Measurements from ENCODE around the gene PSMD6. TPM values are rescaled to one million over a fixed set of nuclear protein-coding genes. Genes with fewer than 3 reads are reported as not detected.

The PSMD6 gene
- total RNA-seq, 1 donor from 2014 or later, result 78.3 TPM

DNA sequence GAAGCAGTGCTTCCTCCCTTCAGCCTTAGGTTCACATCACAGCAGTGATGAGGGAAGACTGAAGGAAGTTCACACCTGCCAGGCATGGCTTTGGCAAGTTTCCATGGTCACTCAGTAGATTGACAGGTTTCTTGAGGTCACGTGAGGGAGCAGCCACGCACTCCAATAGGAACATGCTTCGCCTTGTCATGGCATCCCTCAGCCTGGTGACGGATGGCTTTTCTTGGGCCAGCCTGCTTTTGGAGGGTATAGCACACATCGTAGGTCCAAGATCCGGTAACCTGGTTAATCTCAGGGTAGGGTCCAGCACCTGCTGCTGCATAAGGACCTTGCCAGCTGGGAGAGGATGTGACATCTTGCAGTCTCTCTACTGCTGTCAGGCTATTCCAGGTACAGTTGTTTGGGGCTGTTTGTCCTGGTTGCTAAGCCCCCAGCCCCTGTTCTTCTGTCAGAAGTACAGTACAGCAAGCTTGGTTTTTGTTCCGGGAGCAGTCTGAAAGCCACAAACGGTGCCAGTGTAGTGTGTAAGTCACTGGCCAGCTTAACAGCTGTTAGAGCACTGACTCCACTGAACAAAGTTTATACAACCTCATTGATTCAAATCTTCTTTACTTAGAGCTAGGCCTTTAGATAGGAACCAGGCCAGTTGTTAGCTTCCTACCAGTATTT lies 42.3 kb downstream of the PSMD6 start:
- no peak for DNase-seq
- Histone ChIP-seq H3K9me3 (replicated peaks) (no peaks in the 10 kb centered on the region), H3K27me3 (ENCODE audit: low read depth) (no peaks in the 10 kb centered on the region), H3K4me3 (no peak overlapping the region), H3K27ac (replicated peaks) (no peak overlapping the region), H3K4me1 (peaks cover 21% of the 10 kb centered on the region), H3K36me3 (peaks cover 54% of the 10 kb centered on the region)
- intact Hi-C loops (cut with micrococcal nuclease), result no loop called here
- TF ChIP-seq, protein P1, sequence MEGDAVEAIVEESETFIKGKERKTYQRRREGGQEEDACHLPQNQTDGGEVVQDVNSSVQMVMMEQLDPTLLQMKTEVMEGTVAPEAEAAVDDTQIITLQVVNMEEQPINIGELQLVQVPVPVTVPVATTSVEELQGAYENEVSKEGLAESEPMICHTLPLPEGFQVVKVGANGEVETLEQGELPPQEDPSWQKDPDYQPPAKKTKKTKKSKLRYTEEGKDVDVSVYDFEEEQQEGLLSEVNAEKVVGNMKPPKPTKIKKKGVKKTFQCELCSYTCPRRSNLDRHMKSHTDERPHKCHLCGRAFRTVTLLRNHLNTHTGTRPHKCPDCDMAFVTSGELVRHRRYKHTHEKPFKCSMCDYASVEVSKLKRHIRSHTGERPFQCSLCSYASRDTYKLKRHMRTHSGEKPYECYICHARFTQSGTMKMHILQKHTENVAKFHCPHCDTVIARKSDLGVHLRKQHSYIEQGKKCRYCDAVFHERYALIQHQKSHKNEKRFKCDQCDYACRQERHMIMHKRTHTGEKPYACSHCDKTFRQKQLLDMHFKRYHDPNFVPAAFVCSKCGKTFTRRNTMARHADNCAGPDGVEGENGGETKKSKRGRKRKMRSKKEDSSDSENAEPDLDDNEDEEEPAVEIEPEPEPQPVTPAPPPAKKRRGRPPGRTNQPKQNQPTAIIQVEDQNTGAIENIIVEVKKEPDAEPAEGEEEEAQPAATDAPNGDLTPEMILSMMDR (IDR thresholded peaks at IDR 0.05; ENCODE audit: borderline replicate concordance), result no peak

DNA sequence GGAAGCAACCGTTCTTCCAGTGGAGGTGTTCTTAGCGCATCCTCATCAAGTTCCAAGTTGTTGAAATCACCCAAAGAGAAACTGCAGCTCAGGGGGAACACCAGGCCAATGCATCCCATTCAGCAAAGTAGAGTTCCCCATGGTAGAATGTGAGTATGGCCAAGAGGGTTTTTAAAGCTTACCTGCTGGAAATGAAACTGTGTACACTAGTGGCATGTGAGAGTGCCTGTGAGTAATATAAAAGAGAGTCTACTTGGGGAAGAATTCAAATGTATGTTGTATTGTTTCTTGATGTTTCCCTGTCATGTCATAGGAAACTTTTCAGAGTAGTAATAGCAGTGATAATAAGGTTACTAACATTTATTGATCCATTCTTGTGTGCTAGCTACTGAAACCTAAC lies 43.3 kb downstream of the PSMD6 start:
- intact Hi-C loops (cut with micrococcal nuclease), result no loop called here
- no peaks in the 10 kb centered on the region for H3K27me3 ChIP-seq (ENCODE audit: low read depth)
- no peaks in the 10 kb centered on the region for H3K9me3 ChIP-seq (replicated peaks)
- H3K4me1 ChIP-seq, result peaks cover 31% of the 10 kb centered on the region
- TF ChIP-seq, protein P1 (IDR thresholded peaks at IDR 0.05; ENCODE audit: borderline replicate concordance), result no peak
- DNase-seq, result no peak
- H3K36me3 ChIP-seq, result peaks cover 49% of the 10 kb centered on the region
- peak overlapping the region; percentile 2 for H3K27ac ChIP-seq (replicated peaks)
- no peak overlapping the region for H3K4me3 ChIP-seq

DNA sequence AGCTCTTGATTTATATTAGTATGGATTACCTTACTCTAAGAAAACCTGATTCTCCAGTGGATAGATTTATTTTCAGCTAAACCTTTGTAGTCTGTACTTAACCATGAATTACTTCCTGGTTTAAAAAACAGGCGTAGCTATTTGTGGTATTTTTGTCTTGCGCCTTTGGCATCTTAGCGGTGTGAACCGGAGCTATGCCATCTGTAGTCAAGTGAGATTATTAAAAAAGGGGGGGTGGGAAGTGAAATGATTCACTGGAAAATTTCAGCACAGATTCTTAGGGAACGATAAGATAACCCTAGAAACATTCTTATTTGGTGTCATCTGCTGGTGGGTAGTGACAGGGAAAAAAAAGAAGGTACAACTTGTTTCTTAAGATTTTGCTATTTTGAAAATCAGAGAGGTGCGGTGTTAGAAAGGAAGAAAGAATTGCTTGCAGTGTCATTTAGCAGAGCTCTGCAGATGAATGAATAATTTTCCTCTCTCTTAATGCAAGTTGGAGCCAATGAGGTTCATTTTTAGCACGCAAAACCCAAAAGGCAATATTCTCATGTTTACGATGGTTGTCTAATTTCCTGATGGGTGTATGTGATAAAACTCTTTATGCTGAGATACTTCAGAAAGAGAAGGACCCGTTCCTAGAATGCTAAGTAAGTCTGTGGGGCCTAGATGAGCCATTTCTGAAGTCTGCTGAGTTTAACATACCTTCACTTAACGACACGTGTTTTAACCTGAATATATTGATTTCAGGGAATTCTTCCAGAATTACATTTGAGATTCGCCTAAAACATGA lies 44.0 kb downstream of the PSMD6 start:
- intact Hi-C loops (cut with micrococcal nuclease), result no loop called here
- H3K27ac ChIP-seq (replicated peaks), result peak overlapping the region; percentile 2
- no peak for DNase-seq

DNA sequence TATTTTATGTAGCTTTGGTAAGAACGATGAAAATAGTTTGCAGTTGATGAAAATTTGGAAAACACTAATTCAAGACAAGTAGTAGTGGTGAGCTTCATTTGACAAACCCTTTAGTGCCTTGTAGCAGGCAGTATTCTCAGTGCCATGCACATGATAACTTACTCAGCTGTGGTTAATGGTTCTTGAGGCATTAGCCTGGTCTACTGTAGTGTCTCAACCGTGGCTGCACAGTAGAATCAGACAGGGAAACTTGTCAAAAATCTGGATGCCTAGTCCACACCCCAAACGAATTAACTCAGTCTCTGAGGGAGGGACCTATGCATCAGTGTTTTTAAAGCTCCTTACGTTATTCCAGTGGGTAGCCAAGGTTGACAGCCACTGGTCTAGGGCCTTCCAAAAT lies 45.4 kb downstream of the PSMD6 start:
- intact Hi-C loops (cut with micrococcal nuclease), result no loop called here
- no peaks in the 10 kb centered on the region for H3K9me3 ChIP-seq (replicated peaks)
- H3K27ac ChIP-seq (replicated peaks), result peak overlapping the region; percentile 66
- no peak overlapping the region for H3K4me3 ChIP-seq
- H3K4me1 ChIP-seq, result peaks cover 33% of the 10 kb centered on the region
- TF ChIP-seq, protein P1 (IDR thresholded peaks at IDR 0.05; ENCODE audit: borderline replicate concordance), result no peak
- peaks cover 29% of the 10 kb centered on the region for H3K36me3 ChIP-seq
- no peak for DNase-seq
- no peaks in the 10 kb centered on the region for H3K27me3 ChIP-seq (ENCODE audit: low read depth)

More for the DNA sequence above, 44.0 kb downstream of the PSMD6 start:
- H3K27me3 ChIP-seq (ENCODE audit: low read depth), result no peaks in the 10 kb centered on the region
- peaks cover 31% of the 10 kb centered on the region for H3K4me1 ChIP-seq
- H3K9me3 ChIP-seq (replicated peaks), result no peaks in the 10 kb centered on the region
- TF ChIP-seq, protein P1 (IDR thresholded peaks at IDR 0.05; ENCODE audit: borderline replicate concordance), result no peak
- H3K36me3 ChIP-seq, result peaks cover 43% of the 10 kb centered on the region
- no peak overlapping the region for H3K4me3 ChIP-seq

DNA sequence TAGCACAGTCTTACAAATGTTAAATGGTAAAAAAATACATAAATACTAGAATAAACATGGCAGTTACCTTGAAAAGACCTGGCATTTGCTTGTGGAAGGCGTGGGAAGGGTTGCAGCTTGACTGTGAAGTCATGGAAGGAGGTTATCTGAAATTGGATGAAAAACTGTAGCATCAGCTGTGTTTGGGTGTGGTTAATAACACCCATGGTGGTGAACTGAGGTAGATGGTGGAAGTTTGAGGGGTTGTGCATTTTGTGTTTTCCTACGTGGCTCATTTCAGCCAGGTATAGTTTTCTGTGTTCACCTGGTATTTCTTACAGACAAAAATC lies 46.5 kb downstream of the PSMD6 start:
- H3K36me3 ChIP-seq, result peaks cover 21% of the 10 kb centered on the region
- TF ChIP-seq, protein P1 (IDR thresholded peaks at IDR 0.05; ENCODE audit: borderline replicate concordance), result no peak
- no peaks in the 10 kb centered on the region for H3K27me3 ChIP-seq (ENCODE audit: low read depth)
- DNase-seq, result no peak
- intact Hi-C loops (cut with micrococcal nuclease), result no loop called here
- H3K4me3 ChIP-seq, result no peak overlapping the region
- no peaks in the 10 kb centered on the region for H3K9me3 ChIP-seq (replicated peaks)
- H3K27ac ChIP-seq (replicated peaks), result peak overlapping the region; percentile 66
- H3K4me1 ChIP-seq, result peaks cover 42% of the 10 kb centered on the region

Measured in left ventricle myocardium inferior (tissue), 1 donor.